Neural progenitor cell (in vitro differentiated cells): ENCODE results near the gene ORAI1. TPM values are rescaled to one million over a fixed set of nuclear protein-coding genes. Genes with fewer than 3 reads are reported as not detected.

Experiments used
- DNase-seq: peaks from one replicate; pipeline ENCODE4 v3.0.0-alpha.2; 2016; ENCODE audit warnings: low spot score
- H2AFZ ChIP-seq: fragments of 200-600 bp; sonication (generic); replicated peaks from 2 replicates; pipeline ENCODE4 v1.6.1; 2016; ENCODE audit warnings: antibody characterized with exemption
- H3F3A ChIP-seq: fragments of 200-600 bp; sonication (generic); 2 replicates; pipeline ENCODE4 v1.6.1; 2016; ENCODE audit warnings: antibody characterized with exemption, low read depth
- H3K27ac ChIP-seq: fragments of 200-600 bp; sonication (generic); 2 replicates; pipeline ENCODE4 v1.5.1; 2016; ENCODE audit warnings: mild to moderate bottlenecking
- H3K27me3 ChIP-seq: fragments of 200-600 bp; sonication (generic); 2 replicates; pipeline ENCODE4 v1.6.1; 2016; ENCODE audit warnings: mild to moderate bottlenecking, moderate library complexity
- H3K36me3 ChIP-seq: fragments of 200-600 bp; sonication (generic); 2 replicates; pipeline ENCODE4 v1.5.1; 2016
- H3K4me1 ChIP-seq: fragments of 200-600 bp; sonication (generic); 2 replicates; pipeline ENCODE4 v1.6.1; 2016; ENCODE audit warnings: mixed run types
- H3K4me2 ChIP-seq: fragments of 200-600 bp; sonication (generic); 2 replicates; pipeline ENCODE4 v1.6.1; 2016
- H3K4me3 ChIP-seq: fragments of 200-600 bp; sonication (generic); 2 replicates; pipeline ENCODE4 v1.5.1; 2016
- H3K79me2 ChIP-seq: fragments of 200-600 bp; sonication (generic); 2 replicates; pipeline ENCODE4 v1.6.1; 2016; ENCODE audit warnings: low read depth
- H3K9ac ChIP-seq: fragments of 200-600 bp; sonication (generic); 2 replicates; pipeline ENCODE4 v1.6.1; 2016
- H3K9me3 ChIP-seq: fragments of 200-600 bp; sonication (generic); 2 replicates; pipeline ENCODE4 v1.5.1; 2016; ENCODE audit warnings: low read depth
- H4K20me1 ChIP-seq: fragments of 200-600 bp; sonication (generic); 2 replicates; pipeline ENCODE4 v1.6.1; 2016; ENCODE audit warnings: low read depth
- H3K27ac Mint-ChIP-seq: 3 replicates; pipeline ENCODE4 v1.8.0; 2021; ENCODE audit warnings: mixed read lengths
- H3K27me3 Mint-ChIP-seq: 2 replicates; pipeline ENCODE4 v1.8.0; 2022; ENCODE audit warnings: low read depth, mild to moderate bottlenecking, inconsistent platforms, moderate library complexity, mixed read lengths; ENCODE audit not compliant: insufficient read depth
- H3K36me3 Mint-ChIP-seq: 3 replicates; pipeline ENCODE4 v1.8.0; 2021; ENCODE audit warnings: mixed read lengths
- H3K4me1 Mint-ChIP-seq: 3 replicates; pipeline ENCODE4 v1.8.0; 2021; ENCODE audit warnings: mixed read lengths
- H3K4me3 Mint-ChIP-seq: 3 replicates; pipeline ENCODE4 v1.8.0; 2021; ENCODE audit warnings: mild to moderate bottlenecking, moderate library complexity, mixed read lengths
- H3K9me3 Mint-ChIP-seq: 3 replicates; pipeline ENCODE4 v1.8.0; 2020; ENCODE audit warnings: mixed read lengths
- EZH2 ChIP-seq: fragments of 200-600 bp; sonication (generic); IDR thresholded peaks from 2 replicates; pipeline ENCODE4 v1.6.1; 2017; ENCODE audit warnings: antibody characterized with exemption, mild to moderate bottlenecking, moderate library complexity
- EZH2phosphoT487 ChIP-seq: fragments of 200-600 bp; sonication (generic); IDR thresholded peaks from 2 replicates; pipeline ENCODE4 v1.6.1; 2017; ENCODE audit warnings: antibody characterized with exemption
- total RNA-seq: library from RNA; depleted of rRNA; stranded (reverse); fragments of >200 nt; gene quantifications from 2 replicates; pipeline ENCODE4 v1.2.3, GENCODE V29; 2015; ENCODE audit warnings: low replicate concordance
- TF ChIP-seq, protein P1 (sequence below): fragments of 200-600 bp; sonication (generic); IDR thresholded peaks from 2 replicates; pipeline ENCODE4 v1.5.1; 2017; ENCODE audit warnings: antibody characterized with exemption, mild to moderate bottlenecking

The ORAI1 gene
- total RNA-seq, 1 donor from 2014 or later, result 8.0 TPM

DNA sequence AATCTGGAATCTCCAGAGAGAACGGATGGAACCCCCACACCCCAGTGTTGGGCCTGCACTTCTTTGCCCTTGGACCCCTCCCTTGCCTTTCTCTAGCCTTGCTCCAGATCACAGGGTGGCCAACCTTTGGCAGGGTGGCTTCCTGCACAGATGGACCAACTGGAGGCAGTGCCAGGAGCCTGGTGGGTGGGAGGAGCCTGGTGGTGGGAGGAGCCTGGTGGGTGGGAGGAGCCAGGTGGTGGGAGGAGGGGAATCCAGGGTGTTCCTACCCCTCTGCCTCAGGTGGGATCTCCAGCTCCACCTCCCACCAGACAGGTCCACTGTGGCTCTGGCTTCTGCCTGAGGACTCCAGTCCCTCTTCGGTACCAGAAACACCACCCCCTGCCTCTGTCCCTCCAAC lies 15.0 kb upstream of the ORAI1 start:
- H3K27me3 ChIP-seq, result no peaks in the 10 kb centered on the region
- Mint-ChIP-seq H3K27ac (peak overlapping the region; percentile 54), H3K9me3 (peaks cover 6% of the 10 kb centered on the region), H3K27me3 (peaks cover 5% of the 10 kb centered on the region), H3K4me3 (no peak overlapping the region), H3K4me1 (peaks cover 21% of the 10 kb centered on the region), H3K36me3 (peaks cover 2% of the 10 kb centered on the region)
- H3K4me1 ChIP-seq, result peaks cover 10% of the 10 kb centered on the region
- H3F3A ChIP-seq, result peaks cover 29% of the 10 kb centered on the region
- no peak overlapping the region for H3K27ac ChIP-seq
- no peaks in the 10 kb centered on the region for H3K9me3 ChIP-seq
- no peak overlapping the region for H2AFZ ChIP-seq
- H3K79me2 ChIP-seq, result no peaks in the 10 kb centered on the region
- H3K36me3 ChIP-seq, result no peaks in the 10 kb centered on the region
- H3K4me3 ChIP-seq, result no peak overlapping the region
- H4K20me1 ChIP-seq, result no peaks in the 10 kb centered on the region
- H3K4me2 ChIP-seq, result no peak overlapping the region
- no peak for TF ChIP-seq EZH2
- DNase-seq, result no peak
- H3K9ac ChIP-seq, result no peak overlapping the region

DNA sequence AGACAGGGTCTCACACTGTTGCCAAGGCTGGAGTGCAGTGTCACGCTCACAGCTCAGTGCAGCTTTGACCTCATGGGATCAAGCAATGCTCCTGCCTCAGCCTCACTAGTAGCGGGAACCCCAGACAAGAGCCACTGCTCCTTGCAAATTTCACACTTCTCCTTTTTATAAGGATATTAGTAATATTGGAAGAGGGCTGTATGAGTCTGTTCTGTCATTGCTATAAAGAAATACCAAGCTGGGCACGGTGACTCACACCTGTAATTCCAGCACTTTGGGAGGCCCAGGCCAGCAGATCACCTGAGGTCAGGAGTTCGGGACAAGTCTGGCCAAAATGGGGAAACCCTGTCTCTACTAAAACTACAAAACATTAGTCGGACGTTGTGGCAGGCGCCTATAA lies 12.9 kb upstream of the ORAI1 start:
- Mint-ChIP-seq H3K4me3 (no peak overlapping the region), H3K9me3 (peaks cover 6% of the 10 kb centered on the region), H3K27me3 (peaks cover 5% of the 10 kb centered on the region), H3K36me3 (peaks cover 2% of the 10 kb centered on the region), H3K27ac (no peak overlapping the region), H3K4me1 (peaks cover 22% of the 10 kb centered on the region)
- Histone ChIP-seq H3K27ac (no peak overlapping the region), H3K4me3 (no peak overlapping the region), H3K79me2 (no peaks in the 10 kb centered on the region), H3K4me2 (no peak overlapping the region), H4K20me1 (no peaks in the 10 kb centered on the region), H2AFZ (no peak overlapping the region), H3K9me3 (no peaks in the 10 kb centered on the region), H3K4me1 (peaks cover 10% of the 10 kb centered on the region), H3K9ac (no peak overlapping the region), H3K27me3 (no peaks in the 10 kb centered on the region), H3F3A (peaks cover 26% of the 10 kb centered on the region), H3K36me3 (no peaks in the 10 kb centered on the region)
- no peak for DNase-seq
- TF ChIP-seq EZH2phosphoT487, result no peak
- no peak for TF ChIP-seq EZH2
- TF ChIP-seq, protein P1, sequence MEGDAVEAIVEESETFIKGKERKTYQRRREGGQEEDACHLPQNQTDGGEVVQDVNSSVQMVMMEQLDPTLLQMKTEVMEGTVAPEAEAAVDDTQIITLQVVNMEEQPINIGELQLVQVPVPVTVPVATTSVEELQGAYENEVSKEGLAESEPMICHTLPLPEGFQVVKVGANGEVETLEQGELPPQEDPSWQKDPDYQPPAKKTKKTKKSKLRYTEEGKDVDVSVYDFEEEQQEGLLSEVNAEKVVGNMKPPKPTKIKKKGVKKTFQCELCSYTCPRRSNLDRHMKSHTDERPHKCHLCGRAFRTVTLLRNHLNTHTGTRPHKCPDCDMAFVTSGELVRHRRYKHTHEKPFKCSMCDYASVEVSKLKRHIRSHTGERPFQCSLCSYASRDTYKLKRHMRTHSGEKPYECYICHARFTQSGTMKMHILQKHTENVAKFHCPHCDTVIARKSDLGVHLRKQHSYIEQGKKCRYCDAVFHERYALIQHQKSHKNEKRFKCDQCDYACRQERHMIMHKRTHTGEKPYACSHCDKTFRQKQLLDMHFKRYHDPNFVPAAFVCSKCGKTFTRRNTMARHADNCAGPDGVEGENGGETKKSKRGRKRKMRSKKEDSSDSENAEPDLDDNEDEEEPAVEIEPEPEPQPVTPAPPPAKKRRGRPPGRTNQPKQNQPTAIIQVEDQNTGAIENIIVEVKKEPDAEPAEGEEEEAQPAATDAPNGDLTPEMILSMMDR, result no peak

DNA sequence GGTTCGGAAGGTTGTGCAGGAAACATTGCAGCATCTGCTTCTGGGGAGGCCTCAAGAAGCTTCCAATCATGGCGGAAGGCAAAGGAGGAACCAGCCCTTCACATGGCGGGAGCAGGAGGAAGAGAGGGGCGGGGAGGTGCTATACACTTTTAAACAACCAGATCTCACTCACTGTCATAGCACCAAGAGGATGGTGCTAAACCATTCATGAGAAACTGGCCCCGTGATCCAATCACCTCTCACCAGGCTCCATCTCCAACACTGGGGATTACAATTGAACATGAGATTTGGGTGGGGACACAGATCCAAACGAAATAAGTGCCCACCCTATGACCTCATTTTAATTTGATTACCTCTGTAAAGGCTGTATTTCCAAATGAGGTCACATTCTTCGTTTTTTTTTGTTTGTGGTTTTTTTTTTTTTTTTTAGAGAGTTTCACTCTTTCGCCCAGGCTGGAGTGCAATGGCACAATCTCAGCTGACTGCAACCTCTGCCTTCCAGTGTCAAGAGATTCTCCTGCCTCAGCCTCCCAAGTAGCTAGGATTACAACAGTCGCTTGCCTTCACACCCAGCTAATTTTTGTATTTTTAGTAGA lies 11.4 kb upstream of the ORAI1 start:
- peaks cover 2% of the 10 kb centered on the region for H3K9me3 Mint-ChIP-seq
- H3K9ac ChIP-seq, result no peak overlapping the region
- H3K36me3 Mint-ChIP-seq, result no peaks in the 10 kb centered on the region
- TF ChIP-seq EZH2 (no peak), EZH2phosphoT487 (no peak)
- TF ChIP-seq, protein P1, result no peak
- no peaks in the 10 kb centered on the region for H3K27me3 ChIP-seq
- no peaks in the 10 kb centered on the region for H3K79me2 ChIP-seq
- no peak overlapping the region for H3K4me3 ChIP-seq
- H3K9me3 ChIP-seq, result no peaks in the 10 kb centered on the region
- no peak for DNase-seq
- H3F3A ChIP-seq, result peaks cover 23% of the 10 kb centered on the region
- H3K27me3 Mint-ChIP-seq, result peaks cover 5% of the 10 kb centered on the region
- peaks cover 30% of the 10 kb centered on the region for H3K4me1 Mint-ChIP-seq
- no peak overlapping the region for H3K4me3 Mint-ChIP-seq
- H3K36me3 ChIP-seq, result no peaks in the 10 kb centered on the region
- H3K4me1 ChIP-seq, result peaks cover 14% of the 10 kb centered on the region
- H2AFZ ChIP-seq, result no peak overlapping the region
- H3K27ac ChIP-seq, result no peak overlapping the region
- H3K27ac Mint-ChIP-seq, result no peak overlapping the region
- no peak overlapping the region for H3K4me2 ChIP-seq
- no peaks in the 10 kb centered on the region for H4K20me1 ChIP-seq

DNA sequence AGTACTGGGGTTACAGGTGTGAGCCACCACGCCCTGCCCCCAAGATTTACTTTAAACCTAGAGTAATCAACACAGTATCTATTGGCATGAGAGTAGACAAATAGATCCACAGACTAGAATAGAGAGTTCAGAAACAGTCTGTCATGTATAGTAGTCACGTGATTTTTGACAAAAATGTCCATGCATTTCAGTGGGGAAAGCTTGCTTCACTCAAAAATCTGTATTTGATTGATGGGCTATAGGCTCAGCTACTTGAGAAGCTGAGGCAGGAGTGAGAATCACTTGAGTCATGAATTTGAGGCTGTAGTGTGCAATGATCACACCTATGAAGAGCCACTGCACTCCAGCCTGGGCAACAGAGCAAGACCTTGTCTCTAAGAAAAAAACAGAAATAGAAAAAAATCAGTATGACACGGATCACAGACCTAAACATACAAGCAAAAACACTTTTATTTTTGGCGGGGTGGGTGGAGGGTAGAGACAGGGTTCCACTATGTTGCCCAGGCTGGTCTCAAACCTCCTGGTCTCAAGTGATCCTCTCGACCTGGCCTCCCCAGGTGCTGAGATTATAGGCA lies 7.6 kb upstream of the ORAI1 start:
- Histone ChIP-seq H3K4me3 (no peak overlapping the region), H3K9ac (no peak overlapping the region), H3K27ac (no peak overlapping the region), H3K9me3 (no peaks in the 10 kb centered on the region), H2AFZ (no peak overlapping the region), H3K4me1 (peaks cover 13% of the 10 kb centered on the region), H3F3A (peaks cover 19% of the 10 kb centered on the region), H3K36me3 (no peaks in the 10 kb centered on the region), H3K79me2 (no peaks in the 10 kb centered on the region), H3K4me2 (no peak overlapping the region), H3K27me3 (no peaks in the 10 kb centered on the region), H4K20me1 (no peaks in the 10 kb centered on the region)
- H3K27ac Mint-ChIP-seq, result no peak overlapping the region
- peaks cover 2% of the 10 kb centered on the region for H3K27me3 Mint-ChIP-seq
- TF ChIP-seq, protein P1, result no peak
- no peak for TF ChIP-seq EZH2phosphoT487
- no peak for TF ChIP-seq EZH2
- peaks cover 23% of the 10 kb centered on the region for H3K4me1 Mint-ChIP-seq
- H3K36me3 Mint-ChIP-seq, result no peaks in the 10 kb centered on the region
- H3K9me3 Mint-ChIP-seq, result no peaks in the 10 kb centered on the region
- H3K4me3 Mint-ChIP-seq, result no peak overlapping the region
- DNase-seq, result no peak
